Panc1 (cell line): ENCODE results near the gene NPAS2. TPM values are rescaled to one million over a fixed set of nuclear protein-coding genes. Genes with fewer than 3 reads are reported as not detected.

Experiments
- ATAC-seq: fragments of 200-7000 bp; cut with Tn5 transposase; 2 replicates; pipeline ENCODE4 v1.9.1; 2020; ENCODE audit warnings: mild to moderate bottlenecking, moderate library complexity
- BruUV-seq: library from RNA; stranded (reverse); fragments of 400-500 nt; replicated peaks from 2 replicates; lab custom pipeline; 2021; lab: Mats Ljungman, UMichigan
- CTCF ChIA-PET: fragments of 300-600 bp; sonication (Branson Sonifier 250); formaldehyde crosslinking; loops from one replicate; lab custom pipeline; 2022; ENCODE audit warnings: antibody characterized with exemption; lab: Charles Lee
- POLR2A ChIA-PET: fragments of 300-600 bp; sonication (Branson Sonifier 250); formaldehyde crosslinking; loops from one replicate; lab custom pipeline; 2022; ENCODE audit warnings: antibody characterized with exemption; lab: Charles Lee
- DNase-seq: peaks from one replicate; pipeline ENCODE4 v3.0.0-alpha.2; 2010; ENCODE audit warnings: low read depth, low spot score
- H3K27ac ChIP-seq: 2 replicates; pipeline ENCODE4 v1.5.1; 2011; ENCODE audit warnings: mild to moderate bottlenecking, low read length, inconsistent platforms
- H3K27me3 ChIP-seq: fragments of 200-500 bp; sonication (Bioruptor generic); 2 replicates; pipeline ENCODE4 v1.6.0; 2014; ENCODE audit warnings: low read length, inconsistent platforms; ENCODE audit not compliant: control insufficient read depth, insufficient read depth
- H3K36me3 ChIP-seq: fragments of 200-500 bp; sonication (Bioruptor generic); 2 replicates; pipeline ENCODE4 v1.5.1; 2014; ENCODE audit warnings: inconsistent platforms, mild to moderate bottlenecking, low read length, moderate library complexity; ENCODE audit not compliant: control insufficient read depth, insufficient read depth
- H3K4me1 ChIP-seq: 2 replicates; pipeline ENCODE4 v1.5.1; 2011; ENCODE audit warnings: inconsistent platforms, mild to moderate bottlenecking, low read length, moderate library complexity; ENCODE audit not compliant: control insufficient read depth, insufficient read depth
- H3K4me3 ChIP-seq, 2 experiments: 2 replicates each; pipeline ENCODE4 v1.5.1; 2011 to 2012; ENCODE audit warnings: low read depth in 2 of 2, low read length in 2 of 2, mild to moderate bottlenecking in 2 of 2, inconsistent platforms in 1 of 2, moderate library complexity in 1 of 2
- H3K9me3 ChIP-seq: fragments of 200-500 bp; sonication (Bioruptor generic); 2 replicates; pipeline ENCODE4 v1.5.1; 2014; ENCODE audit warnings: low read depth, mild to moderate bottlenecking, inconsistent platforms, low read length, moderate library complexity; ENCODE audit not compliant: control insufficient read depth, insufficient read depth
- POLR2AphosphoS5 ChIP-seq: IDR thresholded peaks from 2 replicates; pipeline ENCODE4 v1.6.1; 2012; ENCODE audit warnings: mild to moderate bottlenecking, low read depth, low read length, moderate library complexity
- SIN3A ChIP-seq: IDR thresholded peaks from 2 replicates; pipeline ENCODE4 v1.6.1; 2012; ENCODE audit warnings: low read depth, mild to moderate bottlenecking, low read length, moderate library complexity, borderline replicate concordance; ENCODE audit not compliant: insufficient read depth
- TCF7L2 ChIP-seq: IDR thresholded peaks from 2 replicates; pipeline ENCODE4 v1.6.1; 2011; ENCODE audit warnings: mild to moderate bottlenecking, low read depth, low read length, inconsistent platforms
- in situ Hi-C: cut with HindIII; loops from 2 replicates; pipeline ENCODE4 v1.10.0; 2016; ENCODE audit warnings: low sequenced_read_pairs, low pct_unique_long_range_greater_than_20kb
- intact Hi-C: fragments of 100-400 bp; cut with micrococcal nuclease; formaldehyde crosslinking; loops from one replicate; pipeline ENCODE4 v1.10.0; 2022; ENCODE audit not compliant: unreplicated experiment
- total RNA-seq: library from RNA; stranded (reverse); gene quantifications from one replicate; pipeline ENCODE4 v1.2.1, GENCODE V29; 2021; ENCODE audit not compliant: unreplicated experiment
- TF ChIP-seq, protein P1 (sequence below): fragments of 450-650 bp; IDR thresholded peaks from 2 replicates; pipeline ENCODE4 v1.5.1; 2017; ENCODE audit warnings: mild to moderate bottlenecking
- TF ChIP-seq, protein P2 (sequence below), 2 experiments: IDR thresholded peaks; 2 replicates each; pipeline ENCODE4 v1.6.1; 2011 to 2012; ENCODE audit warnings: low read depth in 2 of 2, control low read depth in 1 of 2, low read length in 1 of 2, mild to moderate bottlenecking in 1 of 2, moderate library complexity in 1 of 2; ENCODE audit not compliant: insufficient read depth in 1 of 2

NPAS2 gene
- total RNA-seq, 1 experiment from 2014 or later, result 72.8 TPM

DNA sequence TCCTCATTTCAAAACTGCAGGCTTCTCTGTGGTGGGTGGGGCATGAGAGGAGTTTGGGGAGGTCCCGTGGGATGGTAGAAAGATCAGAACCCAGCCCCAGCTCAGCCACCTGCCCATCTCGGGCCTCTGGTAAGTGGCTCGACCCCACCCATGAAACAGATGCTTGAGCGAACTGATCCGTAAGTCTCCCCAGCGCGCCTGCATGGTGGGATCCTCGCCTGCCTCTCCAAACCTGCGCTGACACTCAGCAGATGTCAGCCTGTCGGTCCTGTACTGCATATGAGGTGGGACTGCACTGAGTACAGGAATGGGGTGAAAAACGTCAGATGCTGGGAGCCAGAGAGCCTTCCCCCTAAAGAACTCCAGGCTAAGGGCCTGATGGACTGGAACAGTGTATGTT, 166.2 kb downstream of the NPAS2 start:
- BruUV-seq, result no TSS peak
- POLR2A ChIA-PET, result no interaction called here
- in situ Hi-C loops, result no loop called here

DNA sequence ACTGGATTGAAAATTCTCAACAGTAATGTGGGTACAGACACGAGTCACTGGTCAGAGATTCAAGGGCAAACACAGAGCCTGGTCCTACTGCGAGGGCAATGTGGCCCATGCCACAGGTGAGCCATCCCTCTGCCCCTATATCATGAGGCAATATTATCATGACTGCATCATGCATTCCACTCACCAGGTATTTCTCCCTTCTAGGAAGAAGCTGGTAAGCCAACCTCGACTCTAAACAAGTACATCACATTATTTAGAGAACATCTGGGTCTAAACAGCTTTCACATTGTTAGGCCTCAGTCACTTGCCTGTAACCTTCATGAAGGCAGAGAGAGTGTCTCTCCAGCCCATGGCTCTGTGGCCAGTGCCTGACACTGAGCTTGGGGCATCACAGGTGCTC, 167.6 kb downstream of the NPAS2 start:
- in situ Hi-C loops, result no loop called here
- no TSS peak for BruUV-seq
- H3K27me3 ChIP-seq, result no peaks in the 10 kb centered on the region
- ATAC-seq (no peak), DNase-seq (no peak)
- 0 out of 2 replicates have a peak, but pooled peaks cover 4% of the 10 kb centered on the region for H3K36me3 ChIP-seq
- H3K9me3 ChIP-seq, result no peaks in the 10 kb centered on the region
- H3K4me3 ChIP-seq, result no peak overlapping the region
- H3K4me1 ChIP-seq, result peaks cover 11% of the 10 kb centered on the region
- ChIA-PET CTCF (no interaction called here), POLR2A (interaction anchor here (0.5 kb wide), 1 partner anchor 257 kb away, joined by 3 read pairs; no protein-coding TSS in a partner anchor)
- TF ChIP-seq, protein P1, sequence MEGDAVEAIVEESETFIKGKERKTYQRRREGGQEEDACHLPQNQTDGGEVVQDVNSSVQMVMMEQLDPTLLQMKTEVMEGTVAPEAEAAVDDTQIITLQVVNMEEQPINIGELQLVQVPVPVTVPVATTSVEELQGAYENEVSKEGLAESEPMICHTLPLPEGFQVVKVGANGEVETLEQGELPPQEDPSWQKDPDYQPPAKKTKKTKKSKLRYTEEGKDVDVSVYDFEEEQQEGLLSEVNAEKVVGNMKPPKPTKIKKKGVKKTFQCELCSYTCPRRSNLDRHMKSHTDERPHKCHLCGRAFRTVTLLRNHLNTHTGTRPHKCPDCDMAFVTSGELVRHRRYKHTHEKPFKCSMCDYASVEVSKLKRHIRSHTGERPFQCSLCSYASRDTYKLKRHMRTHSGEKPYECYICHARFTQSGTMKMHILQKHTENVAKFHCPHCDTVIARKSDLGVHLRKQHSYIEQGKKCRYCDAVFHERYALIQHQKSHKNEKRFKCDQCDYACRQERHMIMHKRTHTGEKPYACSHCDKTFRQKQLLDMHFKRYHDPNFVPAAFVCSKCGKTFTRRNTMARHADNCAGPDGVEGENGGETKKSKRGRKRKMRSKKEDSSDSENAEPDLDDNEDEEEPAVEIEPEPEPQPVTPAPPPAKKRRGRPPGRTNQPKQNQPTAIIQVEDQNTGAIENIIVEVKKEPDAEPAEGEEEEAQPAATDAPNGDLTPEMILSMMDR, result no peak
- TF ChIP-seq SIN3A (no peak), POLR2AphosphoS5 (no peak), TCF7L2 (no peak)
- TF ChIP-seq, protein P2, sequence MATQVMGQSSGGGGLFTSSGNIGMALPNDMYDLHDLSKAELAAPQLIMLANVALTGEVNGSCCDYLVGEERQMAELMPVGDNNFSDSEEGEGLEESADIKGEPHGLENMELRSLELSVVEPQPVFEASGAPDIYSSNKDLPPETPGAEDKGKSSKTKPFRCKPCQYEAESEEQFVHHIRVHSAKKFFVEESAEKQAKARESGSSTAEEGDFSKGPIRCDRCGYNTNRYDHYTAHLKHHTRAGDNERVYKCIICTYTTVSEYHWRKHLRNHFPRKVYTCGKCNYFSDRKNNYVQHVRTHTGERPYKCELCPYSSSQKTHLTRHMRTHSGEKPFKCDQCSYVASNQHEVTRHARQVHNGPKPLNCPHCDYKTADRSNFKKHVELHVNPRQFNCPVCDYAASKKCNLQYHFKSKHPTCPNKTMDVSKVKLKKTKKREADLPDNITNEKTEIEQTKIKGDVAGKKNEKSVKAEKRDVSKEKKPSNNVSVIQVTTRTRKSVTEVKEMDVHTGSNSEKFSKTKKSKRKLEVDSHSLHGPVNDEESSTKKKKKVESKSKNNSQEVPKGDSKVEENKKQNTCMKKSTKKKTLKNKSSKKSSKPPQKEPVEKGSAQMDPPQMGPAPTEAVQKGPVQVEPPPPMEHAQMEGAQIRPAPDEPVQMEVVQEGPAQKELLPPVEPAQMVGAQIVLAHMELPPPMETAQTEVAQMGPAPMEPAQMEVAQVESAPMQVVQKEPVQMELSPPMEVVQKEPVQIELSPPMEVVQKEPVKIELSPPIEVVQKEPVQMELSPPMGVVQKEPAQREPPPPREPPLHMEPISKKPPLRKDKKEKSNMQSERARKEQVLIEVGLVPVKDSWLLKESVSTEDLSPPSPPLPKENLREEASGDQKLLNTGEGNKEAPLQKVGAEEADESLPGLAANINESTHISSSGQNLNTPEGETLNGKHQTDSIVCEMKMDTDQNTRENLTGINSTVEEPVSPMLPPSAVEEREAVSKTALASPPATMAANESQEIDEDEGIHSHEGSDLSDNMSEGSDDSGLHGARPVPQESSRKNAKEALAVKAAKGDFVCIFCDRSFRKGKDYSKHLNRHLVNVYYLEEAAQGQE (IDR thresholded peaks at IDR 0.05; ENCODE audit: insufficient read depth in 1 of 2, low read depth in 2 of 2, low read length in 1 of 2), result no peak
- intact Hi-C loops, result loop anchor here (5.0 kb wide), 1 partner anchor 255 kb away; no protein-coding TSS in a partner anchor
- H3K27ac ChIP-seq, result no peak overlapping the region

More for the DNA sequence above, 166.2 kb downstream of the NPAS2 start:
- ATAC-seq, result no peak
- no peak for DNase-seq
- 0 out of 2 replicates have a peak, but pooled peaks cover 4% of the 10 kb centered on the region for H3K36me3 ChIP-seq
- H3K4me3 ChIP-seq, result no peak overlapping the region
- TF ChIP-seq, protein P1, result no peak
- TF ChIP-seq, protein P2 (IDR thresholded peaks at IDR 0.05; ENCODE audit: insufficient read depth in 1 of 2, low read depth in 2 of 2, low read length in 1 of 2), result no peak
- TF ChIP-seq TCF7L2, result no peak
- TF ChIP-seq SIN3A, result no peak
- no peak for TF ChIP-seq POLR2AphosphoS5
- H3K27ac ChIP-seq, result no peak overlapping the region
- H3K9me3 ChIP-seq, result no peaks in the 10 kb centered on the region
- H3K27me3 ChIP-seq, result no peaks in the 10 kb centered on the region
- intact Hi-C loops, result loop anchor here (5.0 kb wide), 1 partner anchor 254 kb away; no protein-coding TSS in a partner anchor
- H3K4me1 ChIP-seq, result peaks cover 11% of the 10 kb centered on the region
- CTCF ChIA-PET, result interaction anchor here (0.7 kb wide), 1 partner anchor 376 kb away, joined by 4 read pairs; no protein-coding TSS in a partner anchor
